HG02943 (cell line): ENCODE data around the gene CSTB.
A peak's percentile ranks its signal among the peaks of the same experiment; 100 is the strongest.

Source experiments
- ATAC-seq: cut with Tn5 transposase; IDR thresholded peaks from one replicate; pipeline ENCODE4 v1.9.1; 2021; ENCODE audit warnings: mild to moderate bottlenecking, low read depth, moderate library complexity; ENCODE audit not compliant: unreplicated experiment

Gene CSTB

GRCh38 chr21:43793243-43793642 lies 17.1 kb upstream of the CSTB start:
- ATAC-seq, result no peak

GRCh38 chr21:43792406-43792805 lies 16.3 kb upstream of the CSTB start:
- ATAC-seq, result no peak

GRCh38 chr21:43790010-43790524 lies 14.0 kb upstream of the CSTB start:
- no peak for ATAC-seq

- ATAC-seq, result peak; percentile 67
Observed at GRCh38 chr21:43789276-43790009, 13.3 kb upstream of the CSTB start, which contains the start of gene RRP1. Gene RRP1, plus strand, starts transcription at chr21:43789577. Its CDS starts 53 bp downstream, at chr21:43789630.

GRCh38 chr21:43786807-43787440 lies 10.8 kb upstream of the CSTB start:
- ATAC-seq, result no peak

GRCh38 chr21:43786300-43786806 lies 10.2 kb upstream of the CSTB start:
- no peak for ATAC-seq

- no peak for ATAC-seq
Observed at GRCh38 chr21:43785134-43785533, 9.0 kb upstream of the CSTB start.

- ATAC-seq, result no peak
Observed at GRCh38 chr21:43783098-43783700, 7.1 kb upstream of the CSTB start.

- ATAC-seq, result no peak
Observed at GRCh38 chr21:43782431-43783097, 6.5 kb upstream of the CSTB start.

GRCh38 chr21:43781846-43782245 lies 5.7 kb upstream of the CSTB start:
- ATAC-seq, result no peak

- ATAC-seq, result no peak
Observed at GRCh38 chr21:43779660-43780059, 3.6 kb upstream of the CSTB start.

GRCh38 chr21:43778469-43779335 lies 2.6 kb upstream of the CSTB start:
- no peak for ATAC-seq

GRCh38 chr21:43777953-43778352 lies 1.8 kb upstream of the CSTB start:
- no peak for ATAC-seq

- ATAC-seq, result no peak
Observed at GRCh38 chr21:43775190-43775589, 918 bp downstream of the CSTB start.

- no peak for ATAC-seq
Observed at GRCh38 chr21:43774163-43774562, 1.9 kb downstream of the CSTB start.

GRCh38 chr21:43772425-43772821 lies 3.7 kb downstream of the CSTB start:
- ATAC-seq, result no peak

GRCh38 chr21:43771698-43772424 lies 4.2 kb downstream of the CSTB start:
- no peak for ATAC-seq

GRCh38 chr21:43771199-43771675 lies 4.9 kb downstream of the CSTB start:
- no peak for ATAC-seq

- ATAC-seq, result no peak
Observed at GRCh38 chr21:43770066-43770655, 5.9 kb downstream of the CSTB start.
